B cell (primary cell): ENCODE results near the gene ENPP4. TPM values are rescaled to one million over a fixed set of nuclear protein-coding genes. Genes with fewer than 3 reads are reported as not detected.

Experiments used
- ATAC-seq: fragments of 200-7000 bp; cut with Tn5 transposase; one replicate; pipeline ENCODE4 v1.10.0; 2021; ENCODE audit warnings: low read depth, mild to moderate bottlenecking, moderate number of reproducible peaks, moderate library complexity
- CTCF ChIA-PET: fragments of 350-600 bp; sonication (Branson Sonifier 250); formaldehyde crosslinking; loops from one replicate; lab custom pipeline; 2021; ENCODE audit warnings: antibody characterized with exemption, inconsistent platforms; lab: Charles Lee
- POLR2A ChIA-PET: fragments of 350-600 bp; sonication (Branson Sonifier 250); formaldehyde crosslinking; loops from one replicate; lab custom pipeline; 2021; ENCODE audit warnings: antibody characterized with exemption; lab: Charles Lee
- DNase-seq: peaks from one replicate; pipeline ENCODE4 v3.0.0; 2013
- H2AFZ ChIP-seq: 2 replicates; pipeline ENCODE4 v1.6.1; 2012; ENCODE audit warnings: mild to moderate bottlenecking, low read depth, low read length; ENCODE audit not compliant: insufficient read depth, poor library complexity, severe bottlenecking
- H3K27ac ChIP-seq, 2 donors: 1 replicate in 1 of 2; 2 replicates in 1 of 2; pipeline ENCODE4 v1.5.1; 2012 to 2013; ENCODE audit warnings: low read length in 2 of 2, mild to moderate bottlenecking in 2 of 2, moderate library complexity in 1 of 2
- H3K27me3 ChIP-seq, 4 experiments: fragments of 200-600 bp in 1 of 4; sonication (generic) in 1 of 4; replicated peaks in 1 of 4; 1 replicate in 2 of 4; 2 replicates in 2 of 4; pipeline versions ENCODE4 v1.6.1 to v1.7.0; 2013 to 2016; ENCODE audit warnings: low read length in 3 of 4, mild to moderate bottlenecking in 2 of 4, mixed read lengths in 1 of 4, moderate library complexity in 1 of 4; ENCODE audit not compliant: insufficient read depth in 4 of 4, control insufficient read depth in 3 of 4; ENCODE audit errors: control extremely low read depth in 1 of 4
- H3K36me3 ChIP-seq, 2 experiments: replicated peaks in 1 of 2; 1 replicate in 1 of 2; 2 replicates in 1 of 2; pipeline versions ENCODE4 v1.6.1 to v1.7.1; 2013; ENCODE audit warnings: low read length in 1 of 2; ENCODE audit not compliant: insufficient read depth in 2 of 2, control insufficient read depth in 1 of 2; ENCODE audit errors: control extremely low read depth in 1 of 2, extremely low read depth in 1 of 2
- H3K4me1 ChIP-seq, 2 donors: fragments of 200-600 bp in 1 of 2; sonication (generic) in 1 of 2; 1 replicate in 1 of 2; 2 replicates in 1 of 2; pipeline versions ENCODE4 v1.5.1 to v1.6.1; 2013 to 2017; ENCODE audit warnings: low read length in 2 of 2; ENCODE audit not compliant: control insufficient read depth in 2 of 2, insufficient read depth in 2 of 2
- H3K4me2 ChIP-seq: replicated peaks from 2 replicates; pipeline ENCODE3; 2012; ENCODE audit warnings: mild to moderate bottlenecking, low read depth, low read length; ENCODE audit not compliant: poor library complexity, severe bottlenecking
- H3K4me3 ChIP-seq, 5 experiments: fragments of 200-600 bp in 1 of 5; sonication (generic) in 1 of 5; 1 replicate in 3 of 5; 2 replicates in 2 of 5; pipeline versions ENCODE4 v1.5.1 to v1.7.0; 2011 to 2016; ENCODE audit warnings: low read length in 4 of 5, mild to moderate bottlenecking in 4 of 5, low read depth in 2 of 5, control low read depth in 1 of 5, moderate library complexity in 1 of 5; ENCODE audit not compliant: insufficient read depth in 1 of 5; ENCODE audit errors: control extremely low read depth in 1 of 5, extremely low read depth in 1 of 5
- H3K79me2 ChIP-seq: fragments of 200-600 bp; sonication (generic); one replicate; pipeline ENCODE4 v1.6.0; 2016; ENCODE audit warnings: low read length; ENCODE audit not compliant: control insufficient read depth, insufficient read depth
- H3K9ac ChIP-seq: fragments of 200-600 bp; sonication (generic); 2 replicates; pipeline ENCODE4 v1.6.1; 2017; ENCODE audit warnings: mild to moderate bottlenecking, low read length, moderate library complexity
- H3K9me3 ChIP-seq, 3 donors: one replicate each; pipeline versions ENCODE4 v1.6.1 to v1.7.1; 2013; ENCODE audit warnings: low read length in 2 of 3; ENCODE audit not compliant: control insufficient read depth in 2 of 3, insufficient read depth in 1 of 3; ENCODE audit errors: control extremely low read depth in 1 of 3
- H4K20me1 ChIP-seq: 2 replicates; pipeline ENCODE4 v1.6.0; 2012; ENCODE audit warnings: mild to moderate bottlenecking, low read length; ENCODE audit not compliant: insufficient read depth, control insufficient read depth, poor library complexity, severe bottlenecking
- H3K27ac Mint-ChIP-seq: one replicate; pipeline ENCODE4 v1.8.0; 2021; ENCODE audit warnings: mixed read lengths
- H3K27me3 Mint-ChIP-seq: one replicate; pipeline ENCODE4 v1.8.0; 2021; ENCODE audit warnings: mixed read lengths
- H3K4me1 Mint-ChIP-seq: one replicate; pipeline ENCODE4 v1.8.0; 2021; ENCODE audit warnings: mixed read lengths
- H3K4me3 Mint-ChIP-seq: one replicate; pipeline ENCODE4 v1.8.0; 2021; ENCODE audit warnings: mixed read lengths
- H3K9me3 Mint-ChIP-seq: one replicate; pipeline ENCODE4 v1.8.0; 2022; ENCODE audit warnings: mixed read lengths; ENCODE audit not compliant: insufficient read depth
- CTCF ChIP-seq: fragments of 200-600 bp; IDR thresholded peaks from one replicate; pipeline ENCODE4 v1.8.0; 2022; ENCODE audit warnings: antibody characterized with exemption, mild to moderate bottlenecking
- EZH2 ChIP-seq: IDR thresholded peaks from 2 replicates; pipeline ENCODE4 v1.6.1; 2012; ENCODE audit warnings: borderline replicate concordance, low read depth, mild to moderate bottlenecking, moderate library complexity, low read length; ENCODE audit not compliant: insufficient read depth, poor library complexity, severe bottlenecking
- intact Hi-C: fragments of 100-400 bp; cut with micrococcal nuclease; formaldehyde crosslinking; loops from one replicate; pipeline ENCODE4 v1.10.0; 2022
- polyA plus RNA-seq: library from polyadenylated mRNA; depleted of rRNA; stranded (reverse); fragments of >200 nt; gene quantifications from 2 replicates; pipeline ENCODE4 v1.2.3, GENCODE V29; 2012
- total RNA-seq, 2 donors: library from RNA; stranded (reverse); fragments of 120-200 nt in 1 of 2; gene quantifications; 1 replicate in 1 of 2; 2 replicates in 1 of 2; pipeline versions ENCODE4 v1.2.3 to v1.2.4, GENCODE V29; 2013 to 2022

ENPP4 gene
- total and polyA plus RNA-seq, 2 donors (not counting 1 experiment from before 2014, with no cell fraction given) = 2.9 to 10.0 TPM

GRCh38 chr6:46156701-46157100, 26.9 kb downstream of the ENPP4 start:
- Histone ChIP-seq H3K4me2 (no peak overlapping the region), H2AFZ (no peak overlapping the region), H3K27me3 (peaks cover 0 to 4% (median 0%) of the 10 kb centered on the region in 4 experiments), H3K9ac (no peak overlapping the region), H4K20me1 (no peaks in the 10 kb centered on the region), H3K36me3 (no peaks in the 10 kb centered on the region), H3K4me3 (no peak overlapping the region), H3K4me1 (no peaks in the 10 kb centered on the region), H3K9me3 (no peaks in the 10 kb centered on the region), H3K27ac (no peak overlapping the region), H3K79me2 (no peaks in the 10 kb centered on the region)
- Mint-ChIP-seq H3K27ac (no peak overlapping the region), H3K4me1 (no peaks in the 10 kb centered on the region), H3K9me3 (no peaks in the 10 kb centered on the region), H3K27me3 (no peaks in the 10 kb centered on the region), H3K4me3 (no peak overlapping the region)
- TF ChIP-seq EZH2 = no peak
- no peak for TF ChIP-seq CTCF
- intact Hi-C loops = no loop called here
- ATAC-seq (no peak), DNase-seq (no peak)
- POLR2A ChIA-PET = no interaction called here
- CTCF ChIA-PET = no interaction called here

DNA sequence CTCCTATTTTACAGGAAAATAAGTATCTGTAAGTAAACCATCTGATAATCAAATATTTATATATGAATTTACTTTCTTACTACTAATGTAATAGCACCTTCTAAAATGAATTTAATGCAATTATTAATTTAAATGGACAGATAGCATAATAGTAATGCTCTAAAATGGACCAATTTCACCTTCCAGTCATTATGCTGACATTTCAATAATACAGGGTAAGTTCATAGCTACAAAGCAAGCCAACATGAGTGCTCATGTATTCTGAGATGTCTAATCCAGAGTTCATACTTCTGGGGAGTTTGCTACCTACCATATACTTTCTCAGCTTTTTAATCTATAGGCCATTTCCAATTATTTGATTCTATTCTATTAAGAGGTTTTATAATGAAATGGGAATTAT, 29.4 kb downstream of the ENPP4 start:
- Histone ChIP-seq H3K9me3 (no peaks in the 10 kb centered on the region), H4K20me1 (no peaks in the 10 kb centered on the region), H3K4me3 (no peak overlapping the region), H3K9ac (no peak overlapping the region), H3K4me2 (no peak overlapping the region), H2AFZ (no peak overlapping the region), H3K4me1 (no peaks in the 10 kb centered on the region), H3K27me3 (peaks cover 0 to 4% (median 0%) of the 10 kb centered on the region in 4 experiments), H3K27ac (no peak overlapping the region), H3K79me2 (no peaks in the 10 kb centered on the region), H3K36me3 (no peaks in the 10 kb centered on the region)
- DNase-seq (no peak), ATAC-seq (no peak)
- ChIA-PET CTCF (interaction anchor here (0.9 kb wide), 1 partner anchor 251 kb away, joined by 3 read pairs; no protein-coding TSS in a partner anchor), POLR2A (no interaction called here)
- no peak overlapping the region for H3K4me3 Mint-ChIP-seq
- H3K4me1 Mint-ChIP-seq = no peaks in the 10 kb centered on the region
- no peak for TF ChIP-seq CTCF
- no peak for TF ChIP-seq EZH2
- no peaks in the 10 kb centered on the region for H3K9me3 Mint-ChIP-seq
- intact Hi-C loops = no loop called here
- H3K27ac Mint-ChIP-seq = no peak overlapping the region
- H3K27me3 Mint-ChIP-seq = no peaks in the 10 kb centered on the region
